Upper lobe of left lung (tissue), 4 donors: ENCODE data around the gene ANXA6.

ENCODE experiments used
- CTCF ChIP-seq, 6 experiments: fragments of 450-650 bp in 4 of 6; fragments of 200-600 bp in 2 of 6; sonication (generic) in 2 of 6; IDR thresholded peaks; one replicate each; pipeline ENCODE4 v1.5.1; 2016 to 2019; ENCODE audit warnings: antibody characterized with exemption in 6 of 6
- POLR2A ChIP-seq, 4 donors: fragments of 450-650 bp; IDR thresholded peaks; one replicate each; pipeline ENCODE4 v1.5.1; 2016 to 2017; ENCODE audit warnings: antibody characterized with exemption in 4 of 4, mild to moderate bottlenecking in 2 of 4
- POLR2AphosphoS5 ChIP-seq, 2 donors: sonication (generic); formaldehyde crosslinking; IDR thresholded peaks; one replicate each; pipeline ENCODE4 v1.5.1; 2017; ENCODE audit warnings: antibody characterized with exemption in 2 of 2

GRCh38 chr5:151137067-151137825, 20.3 kb downstream of the ANXA6 start:
- TF ChIP-seq CTCF (IDR thresholded peaks at IDR 0.05), result no peak
- no peak for TF ChIP-seq POLR2AphosphoS5 (IDR thresholded peaks at IDR 0.05)
- no peak for TF ChIP-seq POLR2A (IDR thresholded peaks at IDR 0.05)
